Measurements from ENCODE around the gene DHDDS. TPM values are rescaled to one million over a fixed set of nuclear protein-coding genes. Genes with fewer than 3 reads are reported as not detected.
"Not testable (repeated sequence)": the region's sequence is repeated elsewhere in the genome, so short reads cannot be mapped to it uniquely, and the experiment has no call there.

DHDDS gene
- total RNA-seq, 1 donor from 2014 or later: 56.2 TPM

DNA sequence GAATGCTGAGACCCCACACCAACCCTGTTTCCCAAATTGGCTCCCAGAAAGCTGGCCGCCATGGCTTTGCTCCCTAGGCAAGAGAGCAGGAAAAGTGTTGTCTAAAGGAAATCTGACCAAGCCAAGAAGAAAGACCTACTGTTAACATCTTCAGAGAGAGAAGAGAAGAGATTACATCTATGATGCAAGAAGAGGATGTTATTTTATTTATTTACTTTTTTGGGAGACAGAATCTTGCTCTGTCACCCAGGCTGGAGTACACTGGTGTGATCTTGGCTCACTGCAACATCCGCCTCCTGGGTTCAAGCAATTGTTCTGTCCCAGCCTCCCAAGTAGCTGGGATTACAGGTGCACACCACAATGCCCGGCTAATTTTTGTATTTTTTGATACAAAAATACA is 61.8 kb downstream of the DHDDS start:
- intact Hi-C loops (cut with micrococcal nuclease): no loop called here
- no peaks in the 10 kb centered on the region for H3K27me3 Mint-ChIP-seq (ENCODE audit: low read depth)
- no peak overlapping the region for H3K27ac Mint-ChIP-seq
- H3K4me3 Mint-ChIP-seq (ENCODE audit: low read depth): no peak overlapping the region
- DNase-seq (ENCODE audit: low spot score): no peak
- peaks cover 9% of the 10 kb centered on the region for H3K4me1 Mint-ChIP-seq (ENCODE audit: low read depth)
- H3K9me3 Mint-ChIP-seq: no peaks in the 10 kb centered on the region
- peaks cover 2% of the 10 kb centered on the region for H3K36me3 Mint-ChIP-seq (ENCODE audit: low read depth)

DNA sequence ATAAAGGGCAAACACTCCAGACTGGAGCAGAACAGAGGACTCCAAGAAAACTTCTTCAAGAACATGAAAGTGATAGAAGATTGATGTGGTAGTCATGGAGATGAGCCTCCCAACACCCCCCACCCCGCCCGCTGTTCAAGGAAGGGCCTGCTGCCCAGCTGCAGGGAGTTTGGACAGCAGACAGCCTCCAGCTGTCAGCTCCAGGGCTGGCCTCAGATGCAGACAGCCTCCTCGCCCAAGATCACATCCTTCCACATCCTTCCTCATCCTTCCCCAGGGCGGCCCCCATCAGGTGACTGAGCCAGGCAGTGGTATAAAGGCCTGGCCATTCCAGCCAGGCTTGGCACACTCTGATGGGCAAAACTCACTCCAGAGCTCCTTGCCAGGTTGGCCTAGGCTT is 64.7 kb downstream of the DHDDS start:
- H3K27ac Mint-ChIP-seq: no peak overlapping the region

DNA sequence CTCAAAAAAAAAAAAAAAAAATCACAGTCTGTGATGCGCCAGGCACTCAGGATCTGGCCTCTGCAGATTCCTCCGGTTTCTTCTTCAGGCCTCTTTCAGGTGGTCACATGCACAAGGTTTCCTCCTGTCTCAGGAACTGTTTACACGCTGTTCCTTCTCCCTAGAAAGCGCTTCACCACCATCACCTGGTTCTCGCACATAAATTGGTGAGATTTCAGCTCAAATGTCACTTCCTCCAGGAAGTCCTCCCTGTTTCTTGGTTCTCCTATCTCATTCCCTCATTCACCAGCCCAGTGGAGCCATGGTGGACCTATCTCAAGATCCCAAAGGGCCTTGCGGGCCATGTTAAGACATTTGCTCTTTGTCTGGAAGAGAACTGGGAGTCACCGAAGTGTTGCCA is 66.8 kb downstream of the DHDDS start:
- Mint-ChIP-seq H3K4me1 (ENCODE audit: low read depth) (peaks cover 21% of the 10 kb centered on the region), H3K9me3 (no peaks in the 10 kb centered on the region), H3K27ac (peak overlapping the region; percentile 38), H3K4me3 (ENCODE audit: low read depth) (peak overlapping the region; percentile 30), H3K27me3 (ENCODE audit: low read depth) (no peaks in the 10 kb centered on the region), H3K36me3 (ENCODE audit: low read depth) (peaks cover 4% of the 10 kb centered on the region)
- intact Hi-C loops (cut with micrococcal nuclease): no loop called here
- no peak for DNase-seq (ENCODE audit: low spot score)

More for the DNA sequence above, 64.7 kb downstream of the DHDDS start:
- no peak for DNase-seq (ENCODE audit: low spot score)
- intact Hi-C loops (cut with micrococcal nuclease): no loop called here
- Mint-ChIP-seq H3K4me3 (ENCODE audit: low read depth) (no peak overlapping the region), H3K9me3 (no peaks in the 10 kb centered on the region), H3K27me3 (ENCODE audit: low read depth) (no peaks in the 10 kb centered on the region), H3K4me1 (ENCODE audit: low read depth) (peaks cover 17% of the 10 kb centered on the region), H3K36me3 (ENCODE audit: low read depth) (peaks cover 4% of the 10 kb centered on the region)

DNA sequence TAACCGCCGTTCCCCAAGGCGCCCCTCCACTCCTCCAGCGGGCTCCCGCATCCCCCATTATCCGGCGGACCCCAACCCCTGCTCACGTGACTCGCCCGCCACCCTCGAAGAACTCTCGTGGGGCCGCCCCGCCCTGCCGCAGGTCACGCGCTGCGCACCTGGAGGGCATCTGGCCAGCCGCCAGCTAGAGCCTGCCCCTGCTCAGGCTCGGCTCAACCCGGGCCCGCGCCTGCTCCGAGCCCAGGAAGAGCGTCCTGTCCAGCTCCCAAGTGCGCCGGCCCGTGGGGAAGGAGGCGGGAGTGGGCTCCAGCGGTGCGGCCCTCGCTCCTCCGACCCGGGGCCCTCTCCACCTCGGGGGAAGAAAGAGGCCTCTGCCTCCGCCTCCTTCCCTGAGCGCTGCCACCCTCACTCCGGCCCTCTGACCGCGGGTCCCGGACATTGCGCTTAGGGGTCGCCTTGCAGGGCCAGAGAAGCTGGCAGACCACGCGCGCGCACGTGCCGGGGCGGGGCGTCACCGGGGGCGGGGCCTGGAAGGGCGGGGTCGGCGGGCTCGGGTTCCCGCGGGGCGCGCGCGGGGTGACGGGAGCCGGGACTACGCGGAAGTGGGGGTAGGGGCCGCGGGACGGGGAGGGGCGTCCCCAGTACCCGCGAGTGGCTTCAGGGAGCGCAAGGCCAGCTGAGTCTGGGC is 68.5 kb downstream of the DHDDS start:
- DNase-seq (ENCODE audit: low spot score): peak; percentile 85
- Mint-ChIP-seq H3K27me3 (ENCODE audit: low read depth) (no peaks in the 10 kb centered on the region), H3K9me3 (no peaks in the 10 kb centered on the region), H3K27ac (peak overlapping the region; percentile 89), H3K4me3 (ENCODE audit: low read depth) (peak overlapping the region; percentile 87), H3K4me1 (ENCODE audit: low read depth) (peaks cover 21% of the 10 kb centered on the region), H3K36me3 (ENCODE audit: low read depth) (peaks cover 4% of the 10 kb centered on the region)
- intact Hi-C loops (cut with micrococcal nuclease): loop anchor here (1.0 to 2.0 kb wide), 5 partner anchors 28 to 288 kb away; partner anchors contain the start of genes HMGN2 and RPS6KA1

DNA sequence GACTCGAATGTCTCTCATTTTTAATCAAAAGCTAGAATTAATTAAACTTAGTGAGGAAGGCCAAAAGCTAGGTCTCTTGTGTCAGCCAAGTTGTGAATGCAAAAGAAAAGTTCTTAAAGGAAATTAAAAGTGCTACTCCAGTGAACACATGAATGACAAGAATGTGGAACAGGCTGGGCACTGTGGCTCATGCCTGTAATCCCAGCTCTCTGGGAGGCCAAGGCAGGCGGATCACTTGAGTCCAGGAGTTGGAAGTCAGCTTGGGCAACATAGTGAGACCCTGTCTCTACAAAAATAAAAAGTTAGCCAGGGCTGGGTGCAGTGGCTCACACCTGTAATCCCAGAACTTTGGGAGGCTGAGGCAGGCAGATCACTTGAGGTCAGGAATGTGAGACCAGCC is 78.6 kb downstream of the DHDDS start:
- H3K4me1 Mint-ChIP-seq (ENCODE audit: low read depth); H3K27ac Mint-ChIP-seq; H3K27me3 Mint-ChIP-seq (ENCODE audit: low read depth); intact Hi-C loops (cut with micrococcal nuclease); H3K36me3 Mint-ChIP-seq (ENCODE audit: low read depth); DNase-seq (ENCODE audit: low spot score); H3K4me3 Mint-ChIP-seq (ENCODE audit: low read depth); H3K9me3 Mint-ChIP-seq: not testable (repeated sequence)

DNA sequence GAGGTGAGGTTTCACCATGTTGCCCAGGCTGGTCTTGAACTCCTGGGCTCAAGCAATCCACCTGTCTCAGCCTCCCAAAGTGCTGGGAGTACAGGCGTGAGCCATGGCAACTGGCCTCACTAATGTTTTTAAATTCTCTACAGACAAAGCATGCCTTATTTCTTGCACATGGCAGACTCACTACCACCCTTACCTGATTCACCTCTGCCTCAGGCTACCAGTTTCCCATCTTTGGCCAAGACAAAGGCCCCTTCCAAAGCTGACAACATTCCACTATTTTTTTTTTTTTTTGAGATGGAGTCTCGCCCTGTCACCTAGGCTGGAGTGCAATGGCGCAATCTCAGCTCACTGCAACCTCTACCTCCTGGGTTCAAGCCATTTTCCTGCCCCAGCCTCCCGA is 83.7 kb downstream of the DHDDS start:
- H3K9me3 Mint-ChIP-seq; H3K36me3 Mint-ChIP-seq (ENCODE audit: low read depth); H3K27ac Mint-ChIP-seq; H3K4me3 Mint-ChIP-seq (ENCODE audit: low read depth); H3K27me3 Mint-ChIP-seq (ENCODE audit: low read depth); H3K4me1 Mint-ChIP-seq (ENCODE audit: low read depth); intact Hi-C loops (cut with micrococcal nuclease); DNase-seq (ENCODE audit: low spot score): not testable (repeated sequence)

DNA sequence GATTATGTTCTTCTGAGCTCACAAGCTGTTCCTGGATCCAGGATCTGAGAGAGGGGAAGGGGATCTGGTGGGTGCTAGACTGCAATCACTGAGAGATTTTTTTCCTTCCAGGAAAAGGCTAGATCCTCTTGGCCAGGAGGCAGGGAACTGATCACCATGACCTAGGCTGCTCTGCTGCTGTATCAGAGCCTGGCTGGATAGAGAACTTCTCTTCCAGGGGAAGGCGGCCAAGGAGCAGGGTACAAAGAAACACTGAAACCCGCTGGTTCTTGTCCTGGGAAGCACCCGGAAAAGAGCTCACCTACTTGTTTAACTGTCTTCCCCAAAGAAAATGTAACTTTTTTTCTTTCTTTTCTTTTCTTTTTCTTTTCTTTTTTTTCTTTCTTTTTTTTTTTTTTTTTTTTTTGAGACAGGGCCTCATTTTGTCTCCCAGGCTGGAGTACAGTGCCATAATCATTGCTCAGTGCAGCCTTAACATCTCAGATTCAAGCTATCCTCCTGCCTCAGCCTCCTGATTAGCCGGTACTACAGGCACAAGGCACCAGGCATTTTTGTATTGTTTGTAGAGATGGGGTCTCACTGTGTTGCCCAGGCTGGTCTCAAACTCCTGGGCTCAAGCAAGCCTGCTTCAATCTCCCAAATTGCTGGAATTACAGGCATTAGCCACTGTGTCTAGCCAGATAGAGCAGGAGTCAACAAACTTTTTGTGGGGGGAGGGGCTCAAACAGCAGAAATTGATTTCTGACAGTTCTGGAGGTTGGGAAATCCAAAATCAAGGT is 85.1 kb downstream of the DHDDS start:
- H3K4me1 Mint-ChIP-seq (ENCODE audit: low read depth): no peaks in the 10 kb centered on the region
- intact Hi-C loops (cut with micrococcal nuclease): no loop called here
- H3K4me3 Mint-ChIP-seq (ENCODE audit: low read depth): no peak overlapping the region
- DNase-seq (ENCODE audit: low spot score): no peak
- H3K36me3 Mint-ChIP-seq (ENCODE audit: low read depth): no peaks in the 10 kb centered on the region
- no peak overlapping the region for H3K27ac Mint-ChIP-seq
- H3K9me3 Mint-ChIP-seq: no peaks in the 10 kb centered on the region
- peaks cover 1% of the 10 kb centered on the region for H3K27me3 Mint-ChIP-seq (ENCODE audit: low read depth)

DNA sequence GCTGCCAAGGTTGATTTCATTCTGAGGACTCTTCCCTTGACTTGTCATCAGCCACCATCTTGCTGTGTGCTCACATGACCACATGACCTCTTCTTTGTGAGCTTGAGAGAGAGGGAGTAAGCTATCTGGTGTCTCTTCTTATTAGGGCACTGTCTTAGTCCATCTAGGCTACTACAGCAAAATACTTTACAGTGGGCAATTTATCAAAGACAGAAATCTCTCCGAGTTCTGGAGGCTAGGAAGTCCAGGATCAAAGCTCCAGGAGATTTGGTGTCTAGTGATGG is 85.6 kb downstream of the DHDDS start:
- H3K27ac Mint-ChIP-seq: no peak overlapping the region
- DNase-seq (ENCODE audit: low spot score): no peak
- intact Hi-C loops (cut with micrococcal nuclease): no loop called here
- no peaks in the 10 kb centered on the region for H3K4me1 Mint-ChIP-seq (ENCODE audit: low read depth)
- H3K9me3 Mint-ChIP-seq: no peaks in the 10 kb centered on the region
- no peaks in the 10 kb centered on the region for H3K36me3 Mint-ChIP-seq (ENCODE audit: low read depth)
- no peak overlapping the region for H3K4me3 Mint-ChIP-seq (ENCODE audit: low read depth)
- peaks cover 1% of the 10 kb centered on the region for H3K27me3 Mint-ChIP-seq (ENCODE audit: low read depth)

DNA sequence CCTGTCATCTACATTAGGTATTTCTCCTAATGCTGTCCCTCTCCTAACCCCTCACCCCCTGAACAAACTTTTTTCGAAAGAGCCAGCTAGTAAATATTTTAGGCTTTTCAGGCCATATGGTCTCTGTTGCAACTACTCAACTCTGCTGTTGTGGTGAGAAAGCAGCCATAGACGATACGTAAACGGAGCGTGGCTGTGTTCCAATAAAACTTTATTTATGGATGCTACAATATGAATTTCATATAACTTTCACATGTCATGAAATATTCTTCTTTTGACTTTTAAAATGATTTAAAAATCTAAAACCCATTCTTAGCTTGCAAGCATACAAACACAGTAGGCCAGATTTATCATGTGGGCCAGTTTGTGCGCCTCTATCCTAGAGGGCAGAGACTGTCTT is 86.2 kb downstream of the DHDDS start:
- Mint-ChIP-seq H3K4me3 (ENCODE audit: low read depth) (no peak overlapping the region), H3K27me3 (ENCODE audit: low read depth) (peaks cover 1% of the 10 kb centered on the region), H3K4me1 (ENCODE audit: low read depth) (no peaks in the 10 kb centered on the region), H3K36me3 (ENCODE audit: low read depth) (no peaks in the 10 kb centered on the region), H3K9me3 (no peaks in the 10 kb centered on the region), H3K27ac (no peak overlapping the region)
- DNase-seq (ENCODE audit: low spot score): no peak
- intact Hi-C loops (cut with micrococcal nuclease): no loop called here

DNA sequence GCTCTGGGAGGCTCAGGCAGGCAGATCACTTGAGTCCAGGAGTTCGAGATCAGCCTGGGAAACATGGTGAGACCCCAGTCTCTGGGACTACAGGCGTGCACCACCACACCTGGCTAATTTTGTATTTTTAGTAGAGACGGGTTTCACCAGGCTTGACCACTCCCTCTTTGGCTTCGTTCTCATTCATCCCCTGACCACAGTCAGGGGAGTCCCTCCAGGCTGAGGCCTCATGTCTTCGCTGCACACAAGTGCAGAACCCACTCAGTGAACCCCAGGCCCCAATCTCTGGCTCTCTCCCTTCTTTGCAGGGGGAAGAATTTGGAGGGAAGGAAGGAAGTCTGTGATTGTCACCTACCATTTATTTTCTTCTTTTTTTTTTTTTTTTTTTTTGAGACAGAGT is 88.2 kb downstream of the DHDDS start:
- Mint-ChIP-seq H3K27me3 (ENCODE audit: low read depth) (peaks cover 9% of the 10 kb centered on the region), H3K36me3 (ENCODE audit: low read depth) (no peaks in the 10 kb centered on the region), H3K27ac (no peak overlapping the region), H3K9me3 (no peaks in the 10 kb centered on the region), H3K4me1 (ENCODE audit: low read depth) (peaks cover 2% of the 10 kb centered on the region), H3K4me3 (ENCODE audit: low read depth) (no peak overlapping the region)
- intact Hi-C loops (cut with micrococcal nuclease): no loop called here
- no peak for DNase-seq (ENCODE audit: low spot score)

Other genes starting within 250 kb of the DHDDS start
- gene CATSPER4, start 241.7 kb upstream of the DHDDS start, total RNA-seq: not detected in 2 replicates
- gene CEP85, start 198.1 kb upstream of the DHDDS start, total RNA-seq: 39.6 and 39.8 TPM in 2 replicates
- gene SH3BGRL3, start 152.2 kb upstream of the DHDDS start, total RNA-seq: 437 TPM in 2 replicates
- gene UBXN11, start 125.7 kb upstream of the DHDDS start, total RNA-seq: 13.1 and 14.2 TPM in 2 replicates
- 237 and 243 TPM in 2 replicates for gene CD52, start 114.4 kb upstream of the DHDDS start, total RNA-seq
- 0.32 and 0.98 TPM in 2 replicates for gene CRYBG2, start 78.2 kb upstream of the DHDDS start, total RNA-seq
- gene ZNF683, start 59.6 kb upstream of the DHDDS start, total RNA-seq: not detected in 2 replicates
- not detected in 2 replicates for gene LIN28A, start 21.5 kb upstream of the DHDDS start, total RNA-seq
- gene HMGN2, start 40.1 kb downstream of the DHDDS start, total RNA-seq: 579 and 591 TPM in 2 replicates
- gene RPS6KA1, start 97.4 kb downstream of the DHDDS start, total RNA-seq: 190 and 199 TPM in 2 replicates